ENCODE data around the gene GRM8.

DNA sequence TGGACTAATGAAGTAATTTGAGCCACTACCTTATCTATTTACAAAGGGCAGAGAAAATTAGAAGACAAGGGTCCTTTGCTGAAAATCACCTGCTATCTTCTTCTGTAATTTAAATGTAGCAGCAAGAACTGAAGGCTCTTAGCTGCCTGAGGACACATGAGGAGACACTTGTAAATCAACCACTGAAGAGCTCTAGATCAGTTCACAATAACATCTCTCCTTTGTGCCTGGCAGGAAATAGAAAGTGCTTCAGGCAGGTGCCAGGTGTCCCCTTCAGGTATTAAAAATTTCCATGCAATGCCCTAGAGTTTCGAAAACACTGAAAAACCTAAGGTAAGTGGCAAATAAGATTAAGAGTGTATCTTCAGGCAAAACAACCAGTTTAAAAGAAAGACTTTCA lies 474.6 kb downstream of the GRM8 start:
- TF ChIP-seq RAD21 (IDR thresholded peaks at IDR 0.05; ENCODE audit: low read depth) (no peak), ZBTB7A (IDR thresholded peaks at IDR 0.05; ENCODE audit: low read depth) (no peak), CREB1 (IDR thresholded peaks at IDR 0.05; ENCODE audit: low read depth) (no peak), TEAD4 (IDR thresholded peaks at IDR 0.05) (no peak), YY1 (IDR thresholded peaks at IDR 0.05; ENCODE audit: low read depth) (no peak), NFIC (IDR thresholded peaks at IDR 0.05) (no peak), EP300 (IDR thresholded peaks at IDR 0.05; ENCODE audit: borderline replicate concordance) (no peak), CEBPB (IDR thresholded peaks at IDR 0.05) (no peak), TAF1 (IDR thresholded peaks at IDR 0.05; ENCODE audit: low read depth) (no peak), TCF12 (IDR thresholded peaks at IDR 0.05; ENCODE audit: low read depth) (no peak)
- TF ChIP-seq, protein P1, sequence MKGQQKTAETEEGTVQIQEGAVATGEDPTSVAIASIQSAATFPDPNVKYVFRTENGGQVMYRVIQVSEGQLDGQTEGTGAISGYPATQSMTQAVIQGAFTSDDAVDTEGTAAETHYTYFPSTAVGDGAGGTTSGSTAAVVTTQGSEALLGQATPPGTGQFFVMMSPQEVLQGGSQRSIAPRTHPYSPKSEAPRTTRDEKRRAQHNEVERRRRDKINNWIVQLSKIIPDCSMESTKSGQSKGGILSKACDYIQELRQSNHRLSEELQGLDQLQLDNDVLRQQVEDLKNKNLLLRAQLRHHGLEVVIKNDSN (IDR thresholded peaks at IDR 0.05): no peak
- TF ChIP-seq, protein P2, sequence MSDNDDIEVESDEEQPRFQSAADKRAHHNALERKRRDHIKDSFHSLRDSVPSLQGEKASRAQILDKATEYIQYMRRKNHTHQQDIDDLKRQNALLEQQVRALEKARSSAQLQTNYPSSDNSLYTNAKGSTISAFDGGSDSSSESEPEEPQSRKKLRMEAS (IDR thresholded peaks at IDR 0.05): no peak

All from Ishikawa (cell line).